ENCODE data around the gene MOG.

Gene MOG

GRCh38 chr6:29647927-29648642 lies 8.8 kb upstream of the MOG start:
- no peaks in the 10 kb centered on the region for H3K27me3 ChIP-seq (replicated peaks; ENCODE audit: control insufficient read depth, insufficient read depth, low read length)
- no peaks in the 10 kb centered on the region for H3K36me3 ChIP-seq (ENCODE audit: control insufficient read depth, insufficient read depth, low read length)
- no peak overlapping the region for H3K4me3 ChIP-seq (replicated peaks; ENCODE audit: low read depth, low read length)
- no peak for DNase-seq (ENCODE audit: extremely low read depth, insufficient read length)
- TF ChIP-seq CTCF (IDR thresholded peaks at IDR 0.05; ENCODE audit: insufficient read depth, low read length, poor library complexity, severe bottlenecking) = peak; percentile 51

- Histone ChIP-seq H3K27me3 (replicated peaks; ENCODE audit: control insufficient read depth, insufficient read depth, low read length) (no peaks in the 10 kb centered on the region), H3K4me3 (replicated peaks; ENCODE audit: low read depth, low read length) (peak overlapping the region; percentile 69), H3K36me3 (ENCODE audit: control insufficient read depth, insufficient read depth, low read length) (no peaks in the 10 kb centered on the region)
- peak; percentile 94 for TF ChIP-seq CTCF (IDR thresholded peaks at IDR 0.05; ENCODE audit: insufficient read depth, low read length, poor library complexity, severe bottlenecking)
- peak; percentile 85 for DNase-seq (ENCODE audit: extremely low read depth, insufficient read length)
These were observed 6.9 kb upstream of the MOG start for GRCh38 chr6:29649701-29650673.

- no peaks in the 10 kb centered on the region for H3K27me3 ChIP-seq (replicated peaks; ENCODE audit: control insufficient read depth, insufficient read depth, low read length)
- H3K4me3 ChIP-seq (replicated peaks; ENCODE audit: low read depth, low read length) = no peak overlapping the region
- peak; percentile 57 for TF ChIP-seq CTCF (IDR thresholded peaks at IDR 0.05; ENCODE audit: insufficient read depth, low read length, poor library complexity, severe bottlenecking)
- no peak for DNase-seq (ENCODE audit: extremely low read depth, insufficient read length)
- H3K36me3 ChIP-seq (ENCODE audit: control insufficient read depth, insufficient read depth, low read length) = no peaks in the 10 kb centered on the region
These were observed 5.3 kb upstream of the MOG start for GRCh38 chr6:29651413-29652197.

GRCh38 chr6:29652198-29652584 lies 4.7 kb upstream of the MOG start:
- H3K36me3 ChIP-seq (ENCODE audit: control insufficient read depth, insufficient read depth, low read length) = no peaks in the 10 kb centered on the region
- no peaks in the 10 kb centered on the region for H3K27me3 ChIP-seq (replicated peaks; ENCODE audit: control insufficient read depth, insufficient read depth, low read length)
- no peak for TF ChIP-seq CTCF (IDR thresholded peaks at IDR 0.05; ENCODE audit: insufficient read depth, low read length, poor library complexity, severe bottlenecking)
- no peak overlapping the region for H3K4me3 ChIP-seq (replicated peaks; ENCODE audit: low read depth, low read length)
- no peak for DNase-seq (ENCODE audit: extremely low read depth, insufficient read length)

GRCh38 chr6:29653452-29654038 lies 3.3 kb upstream of the MOG start:
- no peaks in the 10 kb centered on the region; the same call in 1 of the 2 replicates for H3K27me3 ChIP-seq (replicated peaks; ENCODE audit: control insufficient read depth, insufficient read depth, low read length)
- DNase-seq (ENCODE audit: extremely low read depth, insufficient read length) = no peak
- peak; percentile 74 for TF ChIP-seq CTCF (IDR thresholded peaks at IDR 0.05; ENCODE audit: insufficient read depth, low read length, poor library complexity, severe bottlenecking)
- no peak overlapping the region for H3K4me3 ChIP-seq (replicated peaks; ENCODE audit: low read depth, low read length)
- H3K36me3 ChIP-seq (ENCODE audit: control insufficient read depth, insufficient read depth, low read length) = no peaks in the 10 kb centered on the region

Measured in GM06990 (cell line).